Medulla oblongata (tissue), 1 donor: ENCODE results near the gene CKS1B.

Source experiments
- DNase-seq: peaks from one replicate; pipeline ENCODE4 v3.0.0-alpha.2; 2015; ENCODE audit errors: extremely low spot score

The CKS1B gene

GRCh38 chr1:154974102-154974807 lies at the start of gene CKS1B:
TSS of gene CKS1B (plus strand) at chr1:154974681. CDS start at chr1:154974746, 65 bp downstream.
- peak; percentile 100 for DNase-seq

GRCh38 chr1:154925335-154926170 lies 48.9 kb upstream of the CKS1B start:
- no peak for DNase-seq

GRCh38 chr1:154926201-154926600 lies 48.3 kb upstream of the CKS1B start:
- no peak for DNase-seq

GRCh38 chr1:154931940-154932487 lies 42.5 kb upstream of the CKS1B start:
- no peak for DNase-seq

DNA sequence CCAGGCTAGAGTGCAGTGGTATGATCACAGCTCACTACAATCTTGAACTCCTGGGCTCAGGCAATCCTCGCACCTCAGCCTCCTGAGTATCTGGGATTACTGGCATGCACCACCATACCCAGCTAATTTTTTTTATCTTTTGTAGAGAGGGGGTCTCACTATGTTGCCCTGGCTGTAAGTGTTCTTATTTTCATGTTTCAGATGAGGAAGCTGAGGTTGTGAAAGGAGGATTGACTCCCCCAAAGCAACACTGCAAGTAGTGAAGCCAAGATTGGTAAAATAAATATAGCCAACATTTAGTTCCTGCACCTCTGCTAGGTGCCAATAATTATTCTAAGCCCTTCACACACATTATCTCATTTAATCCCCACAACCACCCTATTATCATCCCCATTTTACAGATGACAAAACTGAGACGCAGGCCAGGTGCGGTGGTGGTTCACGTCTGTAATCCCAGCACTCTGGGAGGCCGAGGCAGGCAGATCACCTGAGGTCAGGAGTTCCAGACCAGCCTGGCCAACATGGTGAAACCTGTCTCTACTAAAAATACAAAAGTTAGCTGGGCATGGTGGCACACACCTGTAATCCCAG lies 40.0 kb upstream of the CKS1B start:
- DNase-seq, result no peak

DNA sequence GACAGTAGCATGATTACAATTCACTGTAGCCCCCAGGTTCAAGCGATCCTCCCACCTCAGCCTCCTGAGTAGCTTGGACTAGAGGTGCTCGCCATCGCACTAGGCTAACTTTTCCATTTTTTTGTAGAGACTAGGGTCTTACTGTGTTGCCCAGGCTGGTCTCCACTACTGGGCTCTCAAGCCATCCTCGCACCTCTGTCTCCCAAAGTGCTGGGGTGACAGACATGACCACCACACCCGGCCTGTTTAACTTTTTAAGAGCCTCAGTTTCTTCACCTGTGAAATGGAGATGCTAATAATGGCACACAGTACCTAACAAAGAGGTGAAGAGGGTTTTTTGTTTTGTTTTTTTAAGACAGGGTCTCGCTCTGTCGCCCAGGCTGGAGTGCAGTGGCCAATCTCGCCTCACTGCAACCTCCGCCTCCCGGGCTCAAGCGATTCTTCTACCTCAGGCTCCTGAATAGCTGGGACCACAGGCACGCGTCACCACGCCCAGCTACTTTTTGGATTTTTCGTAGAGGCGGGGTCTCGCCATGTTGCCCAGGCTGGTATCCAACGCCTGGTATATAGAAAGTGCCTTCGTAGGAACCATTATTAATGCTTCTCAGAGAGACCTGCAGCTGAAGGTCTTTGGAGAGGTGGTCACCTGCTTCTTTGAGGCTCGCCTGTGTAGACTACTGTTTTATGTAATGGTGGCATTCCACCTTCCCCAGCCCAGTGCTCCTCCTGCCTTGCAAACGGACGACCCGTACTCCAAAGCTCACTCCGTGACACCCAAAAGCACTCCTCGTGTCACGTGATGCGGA lies 38.5 kb upstream of the CKS1B start:
- no peak for DNase-seq

GRCh38 chr1:154936555-154937084 lies 37.9 kb upstream of the CKS1B start, which contains the start of gene PMVK:
TSS of gene PMVK (minus strand) at chr1:154936719. CDS start at chr1:154936685, 34 bp downstream.
- DNase-seq, result peak; percentile 98

GRCh38 chr1:154937085-154937987 lies 37.1 kb upstream of the CKS1B start:
- peak; percentile 96 for DNase-seq

- DNase-seq, result no peak
These were observed 36.5 kb upstream of the CKS1B start for GRCh38 chr1:154937988-154938386.

GRCh38 chr1:154938604-154939399 lies 35.7 kb upstream of the CKS1B start:
- no peak for DNase-seq

GRCh38 chr1:154940213-154940560 lies 34.3 kb upstream of the CKS1B start:
- no peak for DNase-seq

- no peak for DNase-seq
These were observed 33.8 kb upstream of the CKS1B start for GRCh38 chr1:154940651-154941194.

DNA sequence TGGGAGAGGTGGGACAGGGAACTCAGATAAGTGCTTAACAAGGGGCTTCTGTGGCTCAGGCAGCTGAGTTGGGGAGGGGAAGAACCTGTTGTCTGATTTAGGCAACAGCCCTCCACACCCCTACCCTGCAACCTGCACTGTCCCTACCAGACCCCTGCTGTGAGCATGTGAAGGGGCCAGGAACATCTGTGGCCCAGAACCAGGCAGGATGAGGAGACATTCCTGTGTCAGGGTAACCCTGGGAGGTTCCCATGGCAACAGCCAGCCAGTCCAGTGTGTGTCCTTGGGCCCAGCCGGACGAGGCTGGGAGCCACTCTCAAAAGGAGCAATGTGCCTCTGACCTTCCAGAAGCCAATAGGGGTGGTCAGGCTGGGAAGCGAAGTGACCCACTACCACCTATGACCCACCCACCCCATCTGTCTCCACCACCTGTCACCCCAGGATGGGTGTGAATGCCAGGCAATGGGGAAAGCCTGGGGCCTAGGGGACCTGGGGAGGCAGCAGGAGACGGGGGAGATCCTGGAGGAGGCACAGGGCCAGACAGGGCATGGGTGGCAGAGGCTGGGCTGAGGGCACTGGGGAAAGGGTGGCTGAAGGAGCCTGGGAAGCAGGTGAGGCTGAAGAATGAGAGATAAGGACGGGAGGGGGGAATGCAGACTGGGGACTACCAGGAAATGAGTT lies 33.0 kb upstream of the CKS1B start:
- DNase-seq, result peak; percentile 48

GRCh38 chr1:154943649-154944400 lies 30.7 kb upstream of the CKS1B start:
- DNase-seq, result peak; percentile 50

DNA sequence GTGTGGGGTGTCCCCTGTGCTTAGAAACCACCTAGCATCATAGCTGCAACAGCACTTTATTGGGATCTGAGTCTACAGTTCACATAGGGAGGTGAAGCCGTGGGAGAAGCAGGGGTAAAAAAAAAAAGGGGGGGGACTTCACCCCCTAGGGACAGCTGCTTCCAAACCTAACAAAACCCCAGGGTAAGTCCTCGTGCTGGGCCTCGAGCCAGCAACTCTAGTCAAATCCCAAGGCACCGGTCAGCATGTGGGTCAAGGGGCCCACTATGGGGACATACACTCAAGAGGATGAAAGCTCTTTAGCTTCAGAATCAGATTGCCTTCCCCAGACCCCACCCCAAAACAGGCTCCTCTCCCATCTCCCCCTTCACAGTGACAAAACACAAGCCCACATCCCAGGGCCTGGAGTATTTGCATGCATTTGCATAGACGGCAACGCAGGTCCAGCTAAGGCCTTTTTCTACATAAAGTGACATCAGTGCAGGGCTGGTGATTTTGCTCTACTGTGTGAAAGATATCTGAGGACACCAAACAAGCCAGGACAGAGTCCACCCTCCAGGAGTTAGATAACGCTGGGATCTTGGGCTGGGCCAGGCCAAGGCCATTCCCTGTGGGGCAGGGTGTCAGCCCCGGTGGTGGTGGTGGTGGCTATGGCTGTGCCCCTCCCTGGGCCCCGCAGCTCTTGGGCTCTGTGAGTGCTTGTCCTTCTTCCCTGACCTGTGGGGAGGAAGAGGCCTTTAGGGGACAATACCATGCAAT lies 29.9 kb upstream of the CKS1B start:
- DNase-seq, result no peak

DNA sequence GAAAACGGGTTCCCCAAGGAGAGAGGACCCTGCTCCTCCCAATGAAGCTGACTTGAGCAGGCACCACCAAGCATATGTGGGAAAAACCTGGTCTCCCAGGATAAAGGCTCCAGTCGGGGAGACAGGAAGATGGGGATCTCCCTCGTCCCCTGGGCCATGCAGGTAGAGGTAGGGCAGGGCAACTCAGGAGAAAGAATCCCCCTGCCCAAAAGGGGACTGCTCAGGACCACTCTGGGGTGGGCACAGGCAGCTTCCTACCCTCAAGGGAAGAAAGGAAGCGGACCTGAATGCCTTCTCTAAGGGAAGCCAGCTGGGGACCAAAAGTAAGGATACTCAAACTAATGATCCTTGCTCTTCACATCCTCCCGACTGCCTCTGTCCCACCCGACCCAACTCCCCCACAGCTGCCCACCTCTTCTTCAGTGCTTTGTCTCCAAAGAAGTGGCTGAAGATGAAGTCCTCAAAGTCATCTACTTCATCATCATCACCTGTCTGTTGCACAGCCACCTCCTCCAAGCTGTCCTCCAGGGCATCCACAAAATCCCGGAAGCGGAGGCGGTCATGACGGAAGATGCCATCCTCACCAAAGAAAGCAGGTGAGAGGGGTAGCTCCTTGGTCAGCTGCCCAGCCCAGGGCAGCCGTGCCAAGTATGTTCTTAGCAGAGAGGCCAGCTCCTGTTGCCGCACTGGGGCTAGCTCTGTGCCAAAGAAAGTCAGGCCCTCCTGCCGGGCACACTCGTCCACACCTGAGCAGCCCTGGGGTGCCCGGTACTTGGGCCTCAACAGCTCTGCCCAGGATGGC lies 29.1 kb upstream of the CKS1B start:
- DNase-seq, result no peak
